HFFc6 (cell line): ENCODE results near the gene VWCE. TPM values are rescaled to one million over a fixed set of nuclear protein-coding genes. Genes with fewer than 3 reads are reported as not detected.

ENCODE experiments used
- DNase-seq: peaks from one replicate; pipeline ENCODE4 v3.0.0-alpha.2; 2018
- H3K27ac Mint-ChIP-seq: 2 replicates; pipeline ENCODE4 v1.8.0; 2020; ENCODE audit warnings: mild to moderate bottlenecking, mixed read lengths
- H3K27me3 Mint-ChIP-seq: 2 replicates; pipeline ENCODE4 v1.8.0; 2021; ENCODE audit warnings: mild to moderate bottlenecking, moderate library complexity, mixed read lengths; ENCODE audit not compliant: insufficient read depth
- H3K36me3 Mint-ChIP-seq: 2 replicates; pipeline ENCODE4 v1.8.0; 2021; ENCODE audit warnings: low read depth, mixed read lengths
- H3K4me1 Mint-ChIP-seq: 2 replicates; pipeline ENCODE4 v1.8.0; 2020; ENCODE audit warnings: low read depth, mixed read lengths
- H3K4me3 Mint-ChIP-seq: 2 replicates; pipeline ENCODE4 v1.8.0; 2020; ENCODE audit warnings: mild to moderate bottlenecking, moderate library complexity, mixed read lengths
- H3K9me3 Mint-ChIP-seq: 2 replicates; pipeline ENCODE4 v1.8.0; 2020; ENCODE audit warnings: mild to moderate bottlenecking, mixed read lengths
- CTCF ChIP-seq: fragments of 200-600 bp; sonication (generic); IDR thresholded peaks from 2 replicates; pipeline ENCODE4 v1.5.0; 2021; ENCODE audit warnings: antibody characterized with exemption, mild to moderate bottlenecking
- total RNA-seq, 6 experiments: library from RNA; stranded (reverse); fragmentation: NEBNext Ultra II Directional; extraction: Animal tissue kit (Norgen Biotek cat#: 25700); gene quantifications; 2 replicates in 1 of 6; 3 replicates in 5 of 6; pipeline ENCODE4 v1.2.3, GENCODE V29; 2021

Gene VWCE
- total RNA-seq, 6 experiments from 2014 or later: 0.47 to 1.5 (median 0.74) TPM

GRCh38 chr11:61292356-61292755 is 2.8 kb downstream of the VWCE start:
- Mint-ChIP-seq H3K4me3 (no peak overlapping the region), H3K4me1 (peaks cover 17% of the 10 kb centered on the region), H3K27me3 (peaks cover 2% of the 10 kb centered on the region), H3K9me3 (no peaks in the 10 kb centered on the region), H3K36me3 (peaks cover 5% of the 10 kb centered on the region), H3K27ac (no peak overlapping the region)
- no peak for DNase-seq
- no peak for TF ChIP-seq CTCF

GRCh38 chr11:61290905-61291690 is 4.0 kb downstream of the VWCE start:
- Mint-ChIP-seq H3K4me3 (no peak overlapping the region), H3K27ac (no peak overlapping the region), H3K4me1 (peaks cover 10% of the 10 kb centered on the region), H3K9me3 (no peaks in the 10 kb centered on the region), H3K27me3 (peaks cover 2% of the 10 kb centered on the region), H3K36me3 (no peaks in the 10 kb centered on the region)
- DNase-seq: no peak
- peak; percentile 60 for TF ChIP-seq CTCF

- Mint-ChIP-seq H3K27ac (no peak overlapping the region), H3K36me3 (no peaks in the 10 kb centered on the region), H3K27me3 (peaks cover 4% of the 10 kb centered on the region), H3K4me1 (no peaks in the 10 kb centered on the region), H3K4me3 (no peak overlapping the region), H3K9me3 (no peaks in the 10 kb centered on the region)
- no peak for DNase-seq
- TF ChIP-seq CTCF: no peak
Measured at GRCh38 chr11:61287338-61287977, 7.7 kb downstream of the VWCE start.

GRCh38 chr11:61283613-61284012 is 11.5 kb downstream of the VWCE start:
- Mint-ChIP-seq H3K27ac (no peak overlapping the region), H3K4me1 (peaks cover 6% of the 10 kb centered on the region; the same call in 1 of the 2 replicates), H3K36me3 (no peaks in the 10 kb centered on the region), H3K27me3 (peaks cover 4% of the 10 kb centered on the region), H3K9me3 (no peaks in the 10 kb centered on the region), H3K4me3 (no peak overlapping the region)
- DNase-seq: no peak
- no peak for TF ChIP-seq CTCF

- Mint-ChIP-seq H3K27me3 (peaks cover 4% of the 10 kb centered on the region), H3K9me3 (no peaks in the 10 kb centered on the region), H3K4me1 (peaks cover 6% of the 10 kb centered on the region; the same call in 1 of the 2 replicates), H3K36me3 (no peaks in the 10 kb centered on the region), H3K27ac (no peak overlapping the region), H3K4me3 (no peak overlapping the region)
- DNase-seq: no peak
- TF ChIP-seq CTCF: no peak
Measured at GRCh38 chr11:61281581-61282250, 13.4 kb downstream of the VWCE start.
